ENCODE results near the gene NAALADL2.

Gene NAALADL2

DNA sequence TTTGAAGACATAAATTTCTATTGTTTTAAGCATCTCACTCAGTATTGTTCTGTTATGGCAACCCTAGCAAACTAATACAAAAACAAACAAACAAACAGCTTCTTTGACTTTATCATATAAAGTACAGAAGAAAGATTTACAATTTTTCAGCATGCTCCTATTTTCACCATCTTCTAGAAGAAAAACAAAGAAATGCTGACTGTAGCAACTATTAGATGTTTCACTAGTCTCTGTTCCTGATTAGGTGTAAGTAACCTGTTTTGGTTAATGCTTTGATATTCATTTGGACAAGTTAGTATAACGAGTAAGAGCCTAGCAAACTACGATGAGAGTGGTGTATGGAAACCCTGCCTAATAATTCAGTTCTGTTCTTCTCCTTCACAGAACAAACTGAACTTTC, 478.5 kb downstream of the NAALADL2 start:
- H3K36me3 Mint-ChIP-seq (ENCODE audit: low read depth): no peaks in the 10 kb centered on the region
- no peak overlapping the region for H3K4me3 Mint-ChIP-seq
- H3K27me3 Mint-ChIP-seq (ENCODE audit: low read depth): no peaks in the 10 kb centered on the region
- H3K4me1 Mint-ChIP-seq: no peaks in the 10 kb centered on the region
- no peaks in the 10 kb centered on the region for H3K9me3 Mint-ChIP-seq
- no peak overlapping the region for H3K27ac Mint-ChIP-seq
- TF ChIP-seq, protein P1, sequence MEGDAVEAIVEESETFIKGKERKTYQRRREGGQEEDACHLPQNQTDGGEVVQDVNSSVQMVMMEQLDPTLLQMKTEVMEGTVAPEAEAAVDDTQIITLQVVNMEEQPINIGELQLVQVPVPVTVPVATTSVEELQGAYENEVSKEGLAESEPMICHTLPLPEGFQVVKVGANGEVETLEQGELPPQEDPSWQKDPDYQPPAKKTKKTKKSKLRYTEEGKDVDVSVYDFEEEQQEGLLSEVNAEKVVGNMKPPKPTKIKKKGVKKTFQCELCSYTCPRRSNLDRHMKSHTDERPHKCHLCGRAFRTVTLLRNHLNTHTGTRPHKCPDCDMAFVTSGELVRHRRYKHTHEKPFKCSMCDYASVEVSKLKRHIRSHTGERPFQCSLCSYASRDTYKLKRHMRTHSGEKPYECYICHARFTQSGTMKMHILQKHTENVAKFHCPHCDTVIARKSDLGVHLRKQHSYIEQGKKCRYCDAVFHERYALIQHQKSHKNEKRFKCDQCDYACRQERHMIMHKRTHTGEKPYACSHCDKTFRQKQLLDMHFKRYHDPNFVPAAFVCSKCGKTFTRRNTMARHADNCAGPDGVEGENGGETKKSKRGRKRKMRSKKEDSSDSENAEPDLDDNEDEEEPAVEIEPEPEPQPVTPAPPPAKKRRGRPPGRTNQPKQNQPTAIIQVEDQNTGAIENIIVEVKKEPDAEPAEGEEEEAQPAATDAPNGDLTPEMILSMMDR (IDR thresholded peaks at IDR 0.05; ENCODE audit: unreplicated experiment in 3 of 3): no peak

DNA sequence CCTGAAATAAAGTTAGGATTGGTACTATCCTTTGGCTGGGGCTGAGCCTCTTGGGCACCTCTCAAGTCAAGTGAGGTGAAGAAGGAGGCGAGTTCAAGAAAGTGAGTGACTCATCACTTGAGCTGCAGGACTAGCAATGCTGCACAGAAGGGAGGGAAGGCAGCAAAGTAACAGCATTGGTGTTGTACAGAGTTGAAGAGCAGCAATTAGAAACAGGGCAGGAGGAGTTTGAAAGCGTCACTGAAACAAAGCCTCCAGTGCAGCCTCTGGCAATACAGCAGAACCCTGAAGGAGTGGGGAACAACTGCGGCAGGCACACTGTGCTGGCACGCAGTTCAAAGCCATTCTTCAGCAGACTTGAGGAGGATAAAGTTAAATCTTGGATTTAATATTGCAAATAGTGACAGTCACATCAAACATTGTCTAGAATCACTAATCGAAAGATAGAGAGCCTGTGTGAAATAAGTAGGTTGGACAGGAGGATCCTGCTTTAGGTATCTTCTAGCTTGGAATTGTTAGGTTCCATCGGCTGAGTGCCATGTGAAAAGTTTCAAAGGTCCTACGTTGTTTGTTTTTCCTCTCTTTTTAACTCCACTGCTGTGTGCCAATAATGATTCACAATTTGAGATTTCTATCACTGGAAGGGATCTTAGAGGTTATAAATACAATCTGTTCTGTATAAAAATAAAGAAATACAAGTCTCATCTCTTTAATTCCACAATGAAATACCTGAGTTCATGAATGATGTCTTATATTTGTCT, 479.8 kb downstream of the NAALADL2 start:
- no peak overlapping the region for H3K4me3 Mint-ChIP-seq
- H3K9me3 Mint-ChIP-seq: no peaks in the 10 kb centered on the region
- H3K27me3 Mint-ChIP-seq (ENCODE audit: low read depth): no peaks in the 10 kb centered on the region
- no peaks in the 10 kb centered on the region for H3K36me3 Mint-ChIP-seq (ENCODE audit: low read depth)
- TF ChIP-seq, protein P1 (IDR thresholded peaks at IDR 0.05; ENCODE audit: unreplicated experiment in 3 of 3): no peak
- no peaks in the 10 kb centered on the region for H3K4me1 Mint-ChIP-seq
- no peak overlapping the region for H3K27ac Mint-ChIP-seq

DNA sequence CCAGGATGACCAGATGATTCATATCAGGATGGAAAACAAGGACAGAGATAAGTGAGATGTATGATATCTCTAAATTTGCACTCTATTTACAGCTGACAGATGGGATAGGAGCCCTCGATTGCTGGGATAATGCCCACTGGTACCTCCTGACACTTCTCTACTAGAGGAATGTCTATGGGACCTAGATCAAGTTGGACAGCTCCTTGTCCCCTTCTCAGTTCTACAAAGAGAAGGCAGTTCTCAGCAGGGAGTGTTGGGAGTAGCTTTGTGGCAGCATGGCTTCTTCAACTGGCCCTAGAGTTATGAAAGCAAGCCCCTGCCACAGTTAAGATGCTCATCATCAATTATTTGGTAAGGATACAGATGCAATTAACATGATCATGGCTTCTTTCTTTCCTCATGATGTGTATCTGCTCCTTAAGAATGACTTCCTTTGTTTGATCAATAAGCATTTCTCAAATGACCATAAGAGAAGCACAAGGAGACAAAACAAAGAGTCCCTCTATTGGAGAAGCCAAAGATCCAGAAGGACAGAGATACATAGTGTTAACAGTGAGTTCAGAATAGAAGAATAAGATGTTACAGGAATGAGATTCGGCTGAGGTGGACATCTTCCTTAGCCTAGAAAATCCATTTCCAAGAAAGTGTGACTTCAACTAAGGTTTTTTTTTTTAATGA, 481.3 kb downstream of the NAALADL2 start:
- no peaks in the 10 kb centered on the region for H3K9me3 Mint-ChIP-seq
- TF ChIP-seq, protein P1 (IDR thresholded peaks at IDR 0.05; ENCODE audit: unreplicated experiment in 3 of 3): no peak

DNA sequence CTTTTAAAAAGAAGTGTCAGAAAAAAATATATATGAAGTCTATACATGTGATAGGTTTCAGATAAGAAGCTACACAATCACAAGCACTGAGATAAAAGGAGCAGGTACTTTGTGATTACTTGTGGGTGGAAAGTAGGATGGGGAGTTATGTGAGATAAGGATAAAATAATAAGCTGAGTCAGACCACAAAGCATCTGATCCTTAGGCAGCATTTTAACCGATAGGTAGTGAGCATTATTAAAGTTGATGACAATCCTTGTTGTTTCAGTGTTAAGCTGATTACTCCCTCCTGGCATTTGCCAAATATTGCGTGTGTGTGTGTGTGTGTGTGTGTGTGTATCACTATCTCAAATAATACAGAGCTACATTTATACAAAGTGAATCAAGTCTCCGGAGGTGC, 483.1 kb downstream of the NAALADL2 start:
- Mint-ChIP-seq H3K27ac (no peak overlapping the region), H3K36me3 (ENCODE audit: low read depth) (no peaks in the 10 kb centered on the region), H3K4me1 (no peaks in the 10 kb centered on the region), H3K4me3 (no peak overlapping the region), H3K9me3 (no peaks in the 10 kb centered on the region), H3K27me3 (ENCODE audit: low read depth) (no peaks in the 10 kb centered on the region)
- TF ChIP-seq, protein P1 (IDR thresholded peaks at IDR 0.05; ENCODE audit: unreplicated experiment in 3 of 3): no peak

More for the DNA sequence above, 481.3 kb downstream of the NAALADL2 start:
- Mint-ChIP-seq H3K27me3 (ENCODE audit: low read depth) (no peaks in the 10 kb centered on the region), H3K4me3 (no peak overlapping the region), H3K36me3 (ENCODE audit: low read depth) (no peaks in the 10 kb centered on the region), H3K27ac (no peak overlapping the region), H3K4me1 (no peaks in the 10 kb centered on the region)

DNA sequence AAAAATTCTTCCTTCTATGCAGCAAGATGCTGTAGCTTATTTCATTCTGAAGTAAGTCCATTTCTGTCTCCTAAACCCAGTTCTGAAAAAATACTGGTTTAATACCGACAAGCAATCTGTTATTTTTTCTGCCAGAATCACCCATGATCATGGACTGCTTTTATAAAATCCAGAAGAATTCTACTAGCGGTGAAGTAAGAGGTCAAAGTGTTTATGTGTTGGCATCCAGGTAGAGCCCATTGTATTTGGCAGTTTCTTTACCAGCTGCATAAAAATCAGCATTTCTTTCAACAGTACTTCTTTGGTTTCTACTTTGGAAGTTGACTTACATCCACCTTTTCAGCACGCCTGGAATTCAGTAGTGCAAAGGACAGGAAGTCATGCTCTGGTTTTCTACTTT, 484.8 kb downstream of the NAALADL2 start:
- H3K4me3 Mint-ChIP-seq: no peak overlapping the region
- TF ChIP-seq, protein P1 (IDR thresholded peaks at IDR 0.05; ENCODE audit: unreplicated experiment in 3 of 3): no peak
- no peaks in the 10 kb centered on the region for H3K36me3 Mint-ChIP-seq (ENCODE audit: low read depth)
- H3K27ac Mint-ChIP-seq: no peak overlapping the region
- H3K9me3 Mint-ChIP-seq: no peaks in the 10 kb centered on the region
- no peaks in the 10 kb centered on the region for H3K27me3 Mint-ChIP-seq (ENCODE audit: low read depth)
- H3K4me1 Mint-ChIP-seq: no peaks in the 10 kb centered on the region
